ENCODE results near the gene SH3TC2.
"Not testable (repeated sequence)": the region's sequence is repeated elsewhere in the genome, so short reads cannot be mapped to it uniquely, and the experiment has no call there.

SH3TC2 gene

DNA sequence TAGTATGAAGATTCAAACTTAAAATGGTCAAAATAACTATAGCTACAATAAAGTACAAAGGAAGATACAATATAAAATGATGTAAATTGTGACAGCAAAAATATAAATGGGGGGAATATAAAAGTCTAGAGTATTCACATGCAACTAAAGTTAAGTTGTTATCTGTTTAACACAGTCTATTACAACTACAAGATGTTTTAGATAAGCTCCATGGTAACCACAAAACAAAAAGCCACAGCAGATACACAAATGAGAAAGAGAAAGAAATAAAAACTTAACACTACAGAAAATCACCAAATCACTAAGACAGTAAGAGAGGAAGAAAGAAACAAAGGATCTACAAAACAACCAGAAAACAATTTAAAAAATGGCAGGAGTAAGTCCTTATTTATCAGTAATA, 17.0 kb upstream of the SH3TC2 start:
- no peak for TF ChIP-seq CTCF (IDR thresholded peaks at IDR 0.05; ENCODE audit: insufficient read depth, low read length, missing control alignments)
- H3K4me3 ChIP-seq (ENCODE audit: low read depth, low read length) = no peak overlapping the region
- CTCF ChIA-PET = interaction anchor here (0.9 to 2.0 kb wide), 4 partner anchors 9 to 345 kb away, joined by 3 to 6 read pairs (median 4); no protein-coding TSS in a partner anchor
- DNase-seq (ENCODE audit: low read depth, low spot score) = no peak
- POLR2A ChIA-PET = no interaction called here

- DNase-seq (ENCODE audit: low read depth, low spot score); POLR2A ChIA-PET; H3K4me3 ChIP-seq (ENCODE audit: low read depth, low read length); CTCF ChIA-PET: not testable (repeated sequence)
Observed at GRCh38 chr5:149074071-149074470, 11.2 kb upstream of the SH3TC2 start.

GRCh38 chr5:149073213-149073612, 10.4 kb upstream of the SH3TC2 start:
- no peak overlapping the region for H3K4me3 ChIP-seq (ENCODE audit: low read depth, low read length)
- CTCF ChIA-PET = no interaction called here
- no peak for DNase-seq (ENCODE audit: low read depth, low spot score)
- POLR2A ChIA-PET = no interaction called here
- no peak for TF ChIP-seq CTCF (IDR thresholded peaks at IDR 0.05; ENCODE audit: insufficient read depth, low read length, missing control alignments)

DNA sequence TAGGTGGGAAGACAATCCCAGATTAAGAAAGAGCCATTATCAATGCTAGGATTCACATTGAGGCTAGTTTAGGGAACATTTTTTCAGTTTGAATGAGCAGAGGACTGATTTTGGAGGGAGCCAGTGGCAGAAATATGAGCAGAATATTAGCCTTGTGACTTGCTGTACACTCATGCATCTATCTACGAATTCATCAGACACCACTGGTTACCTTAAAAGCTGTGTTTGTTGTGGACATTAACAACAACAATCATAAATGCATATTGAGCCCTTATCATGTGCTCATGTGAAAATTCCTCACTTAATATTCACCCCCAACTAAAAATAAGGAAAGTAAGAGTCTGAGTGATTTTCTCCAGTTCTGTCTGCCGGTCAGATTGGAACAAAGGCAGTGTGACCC, 9.9 kb upstream of the SH3TC2 start:
- TF ChIP-seq CTCF (IDR thresholded peaks at IDR 0.05; ENCODE audit: insufficient read depth, low read length, missing control alignments) = no peak
- DNase-seq (ENCODE audit: low read depth, low spot score) = no peak
- POLR2A ChIA-PET = no interaction called here
- CTCF ChIA-PET = interaction anchor here (1.1 kb wide), 1 partner anchor 252 kb away, joined by 3 read pairs; no protein-coding TSS in a partner anchor
- H3K4me3 ChIP-seq (ENCODE audit: low read depth, low read length) = no peak overlapping the region

DNA sequence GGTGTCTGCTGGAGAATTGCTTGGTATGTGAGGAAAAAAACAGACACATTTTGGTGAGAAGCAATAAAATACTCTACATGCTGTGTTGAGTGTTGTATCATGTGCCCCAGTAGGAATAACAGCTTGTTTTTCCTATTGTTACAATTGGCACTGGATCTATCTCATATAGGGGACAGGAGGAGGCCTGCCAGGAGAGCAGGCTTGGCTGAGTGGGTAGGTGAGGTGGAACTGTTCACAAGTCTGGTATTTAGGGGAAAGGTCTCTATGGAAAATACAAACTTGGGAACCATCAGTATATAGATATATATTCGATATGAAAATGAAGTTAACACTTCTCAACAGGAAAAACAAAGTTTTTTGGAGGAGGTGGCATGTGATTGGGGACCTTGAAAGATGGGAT, 9.5 kb upstream of the SH3TC2 start:
- H3K4me3 ChIP-seq (ENCODE audit: low read depth, low read length) = no peak overlapping the region
- DNase-seq (ENCODE audit: low read depth, low spot score) = no peak
- TF ChIP-seq CTCF (IDR thresholded peaks at IDR 0.05; ENCODE audit: insufficient read depth, low read length, missing control alignments) = no peak
- CTCF ChIA-PET = interaction anchor here (1.1 kb wide), 1 partner anchor 251 kb away, joined by 3 read pairs; no protein-coding TSS in a partner anchor
- POLR2A ChIA-PET = no interaction called here

GRCh38 chr5:149071756-149072155, 8.9 kb upstream of the SH3TC2 start:
- no peak overlapping the region for H3K4me3 ChIP-seq (ENCODE audit: low read depth, low read length)
- DNase-seq (ENCODE audit: low read depth, low spot score) = no peak
- ChIA-PET POLR2A (no interaction called here), CTCF (interaction anchor here (0.6 to 1.3 kb wide), 4 partner anchors 8 to 330 kb away, joined by 3 to 4 read pairs (median 4); no protein-coding TSS in a partner anchor)
- TF ChIP-seq CTCF (IDR thresholded peaks at IDR 0.05; ENCODE audit: insufficient read depth, low read length, missing control alignments) = no peak

GRCh38 chr5:149071216-149071615, 8.4 kb upstream of the SH3TC2 start:
- H3K4me3 ChIP-seq (ENCODE audit: low read depth, low read length) = no peak overlapping the region
- TF ChIP-seq CTCF (IDR thresholded peaks at IDR 0.05; ENCODE audit: insufficient read depth, low read length, missing control alignments) = no peak
- no peak for DNase-seq (ENCODE audit: low read depth, low spot score)
- ChIA-PET CTCF (interaction anchor here (0.6 to 1.9 kb wide), 6 partner anchors 9 to 338 kb away, joined by 3 to 11 read pairs (median 4); no protein-coding TSS in a partner anchor), POLR2A (no interaction called here)

Data from AG04449 (cell line).